Body of pancreas (tissue), 4 donors: ENCODE data around the gene STOX2. TPM values are rescaled to one million over a fixed set of nuclear protein-coding genes. Genes with fewer than 3 reads are reported as not detected.

Experiments used
- ATAC-seq: fragments of 150-250 bp; one replicate; pipeline ENCODE4 v1.9.1; 2016
- DNase-seq, 4 donors: peaks; one replicate each; pipeline ENCODE4 v3.0.0-alpha.2; 2019
- H3K27ac ChIP-seq, 4 donors: fragments of 200-600 bp; sonication (generic); 1 replicate in 3 of 4; 2 replicates in 1 of 4; pipeline versions ENCODE4 v1.5.1 to v1.6.1; 2016 to 2019; ENCODE audit warnings: mild to moderate bottlenecking in 1 of 4, mixed read lengths in 1 of 4, moderate library complexity in 1 of 4
- H3K27me3 ChIP-seq, 2 donors: fragments of 200-600 bp; sonication (generic); one replicate each; pipeline ENCODE4 v1.6.0; 2016; ENCODE audit warnings: mild to moderate bottlenecking in 1 of 2
- H3K36me3 ChIP-seq, 2 donors: fragments of 200-600 bp; sonication (generic); replicated peaks in 1 of 2; 2 replicates each; pipeline ENCODE4 v1.5.1; 2016; ENCODE audit warnings: low read depth in 2 of 2; ENCODE audit not compliant: insufficient read depth in 1 of 2
- H3K4me1 ChIP-seq: fragments of 200-600 bp; sonication (generic); one replicate; pipeline ENCODE4 v1.6.0; 2016
- H3K4me3 ChIP-seq, 2 donors: fragments of 200-600 bp; sonication (generic); 1 replicate in 1 of 2; 2 replicates in 1 of 2; pipeline ENCODE4 v1.5.1; 2016 to 2019
- H3K9me3 ChIP-seq, 3 donors: fragments of 200-600 bp; sonication (generic); 1 replicate in 2 of 3; 2 replicates in 1 of 3; pipeline ENCODE4 v1.5.1; 2016
- POLR2A ChIP-seq, 3 donors: fragments of 450-650 bp; IDR thresholded peaks; one replicate each; pipeline ENCODE4 v1.6.1; 2016; ENCODE audit warnings: antibody characterized with exemption in 3 of 3, mild to moderate bottlenecking in 2 of 3
- WGBS, 2 donors: methylation state at CpG; one replicate each; pipeline ENCODE4 v1.1.5; 2017; 5-methylcytosine and 5-hydroxymethylcytosine counted together
- intact Hi-C: fragments of 100-400 bp; cut with DNase I; formaldehyde crosslinking; loops from one replicate; pipeline ENCODE4 v1.15.1; 2023
- total RNA-seq, 2 donors: library from RNA; depleted of rRNA; stranded (reverse); fragments of >200 nt; gene quantifications; one replicate each; pipeline ENCODE4 v1.1.0, GENCODE V29; 2016
- TF ChIP-seq, protein P1 (sequence below), 7 experiments: fragments of 450-650 bp in 4 of 7; fragments of 200-600 bp in 3 of 7; sonication (generic) in 3 of 7; IDR thresholded peaks; one replicate each; pipeline ENCODE4 v1.5.1; 2016 to 2019; ENCODE audit warnings: antibody characterized with exemption in 7 of 7

The STOX2 gene
- total RNA-seq, 2 donors from 2014 or later, result 15.0 to 15.8 TPM

DNA sequence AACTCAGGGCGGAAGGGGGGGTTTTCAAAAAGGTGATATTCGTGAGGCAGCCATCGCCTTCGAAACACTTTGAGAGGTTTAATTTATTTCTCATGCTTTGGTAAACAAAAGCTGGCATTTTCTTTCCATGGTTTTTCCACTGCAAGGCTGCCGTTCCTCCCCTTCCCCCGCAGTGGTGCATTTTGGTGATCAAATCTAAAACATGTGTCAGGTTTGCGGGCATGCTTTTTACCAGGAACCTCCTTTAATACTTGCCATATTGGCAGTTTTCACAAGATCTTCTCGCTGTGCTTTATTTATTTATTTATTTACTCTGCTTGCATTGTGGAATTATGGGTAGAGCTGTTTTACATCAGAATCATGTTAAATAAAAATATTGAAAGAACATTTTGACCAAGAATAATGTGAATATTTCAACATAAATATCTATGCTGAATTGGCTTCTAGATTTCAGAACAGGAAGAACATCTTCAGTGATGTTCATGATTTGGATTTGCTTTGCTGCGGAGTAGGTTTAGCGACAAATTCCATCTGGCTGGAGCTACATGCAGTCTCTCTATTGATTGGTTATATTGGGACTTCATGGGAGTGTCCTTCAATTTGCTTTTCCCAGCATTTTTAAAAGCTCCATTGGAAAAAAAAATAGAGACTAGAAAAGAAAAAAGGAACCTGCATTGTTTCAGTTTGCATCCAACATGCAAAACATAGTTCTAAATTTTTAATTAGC lies 54.4 kb downstream of the STOX2 start:
- H3K4me3 ChIP-seq, result no peak overlapping the region
- intact Hi-C loops, result no loop called here
- ATAC-seq, result peak; percentile 6
- 63 to 74% methylated on average over 10 of the region's 10 CpGs for WGBS, 2 donors
- no peak for DNase-seq
- H3K9me3 ChIP-seq, result no peaks in the 10 kb centered on the region
- H3K36me3 ChIP-seq, result no peaks in the 10 kb centered on the region
- TF ChIP-seq POLR2A (IDR thresholded peaks at IDR 0.05), result no peak
- TF ChIP-seq, protein P1, sequence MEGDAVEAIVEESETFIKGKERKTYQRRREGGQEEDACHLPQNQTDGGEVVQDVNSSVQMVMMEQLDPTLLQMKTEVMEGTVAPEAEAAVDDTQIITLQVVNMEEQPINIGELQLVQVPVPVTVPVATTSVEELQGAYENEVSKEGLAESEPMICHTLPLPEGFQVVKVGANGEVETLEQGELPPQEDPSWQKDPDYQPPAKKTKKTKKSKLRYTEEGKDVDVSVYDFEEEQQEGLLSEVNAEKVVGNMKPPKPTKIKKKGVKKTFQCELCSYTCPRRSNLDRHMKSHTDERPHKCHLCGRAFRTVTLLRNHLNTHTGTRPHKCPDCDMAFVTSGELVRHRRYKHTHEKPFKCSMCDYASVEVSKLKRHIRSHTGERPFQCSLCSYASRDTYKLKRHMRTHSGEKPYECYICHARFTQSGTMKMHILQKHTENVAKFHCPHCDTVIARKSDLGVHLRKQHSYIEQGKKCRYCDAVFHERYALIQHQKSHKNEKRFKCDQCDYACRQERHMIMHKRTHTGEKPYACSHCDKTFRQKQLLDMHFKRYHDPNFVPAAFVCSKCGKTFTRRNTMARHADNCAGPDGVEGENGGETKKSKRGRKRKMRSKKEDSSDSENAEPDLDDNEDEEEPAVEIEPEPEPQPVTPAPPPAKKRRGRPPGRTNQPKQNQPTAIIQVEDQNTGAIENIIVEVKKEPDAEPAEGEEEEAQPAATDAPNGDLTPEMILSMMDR (IDR thresholded peaks at IDR 0.05), result no peak
- H3K27me3 ChIP-seq, result no peaks in the 10 kb centered on the region
- peaks cover 21% of the 10 kb centered on the region for H3K4me1 ChIP-seq
- H3K27ac ChIP-seq, result peak overlapping the region in 3 of 4 donors; percentile 15 to 64 (median 50)

DNA sequence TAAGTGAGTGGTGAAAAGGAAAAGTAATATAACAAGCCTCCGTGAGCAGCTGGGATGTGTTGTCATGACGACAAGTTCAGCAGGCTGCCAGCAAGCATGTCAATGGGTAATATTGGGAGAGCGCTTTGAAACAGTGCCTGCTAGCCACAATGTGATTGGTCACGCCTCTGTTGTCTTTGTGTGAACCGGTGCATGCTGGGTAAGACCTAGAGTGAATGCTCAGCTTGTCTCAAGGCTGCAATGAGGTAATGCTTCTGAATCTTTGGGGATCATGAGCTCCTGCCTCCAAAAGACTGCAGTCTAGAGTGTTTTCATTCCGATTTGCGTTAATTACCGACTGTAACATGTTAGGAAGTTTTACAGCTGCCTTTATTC lies 54.9 kb downstream of the STOX2 start:
- Histone ChIP-seq H3K36me3 (no peaks in the 10 kb centered on the region), H3K27me3 (no peaks in the 10 kb centered on the region), H3K27ac (peak overlapping the region; percentile 15 to 64 (median 51)), H3K4me1 (peaks cover 27% of the 10 kb centered on the region), H3K9me3 (no peaks in the 10 kb centered on the region), H3K4me3 (no peak overlapping the region)
- 34 to 45% methylated on average over 7 to 8 of the region's 8 CpGs for WGBS, 2 donors
- intact Hi-C loops, result no loop called here
- peak in 1 of 3 donors; percentile 22 for TF ChIP-seq POLR2A (IDR thresholded peaks at IDR 0.05)
- TF ChIP-seq, protein P1 (IDR thresholded peaks at IDR 0.05), result no peak
- ATAC-seq, result peak; percentile 98
- DNase-seq, result peak; percentile 71 to 93 (median 92)

DNA sequence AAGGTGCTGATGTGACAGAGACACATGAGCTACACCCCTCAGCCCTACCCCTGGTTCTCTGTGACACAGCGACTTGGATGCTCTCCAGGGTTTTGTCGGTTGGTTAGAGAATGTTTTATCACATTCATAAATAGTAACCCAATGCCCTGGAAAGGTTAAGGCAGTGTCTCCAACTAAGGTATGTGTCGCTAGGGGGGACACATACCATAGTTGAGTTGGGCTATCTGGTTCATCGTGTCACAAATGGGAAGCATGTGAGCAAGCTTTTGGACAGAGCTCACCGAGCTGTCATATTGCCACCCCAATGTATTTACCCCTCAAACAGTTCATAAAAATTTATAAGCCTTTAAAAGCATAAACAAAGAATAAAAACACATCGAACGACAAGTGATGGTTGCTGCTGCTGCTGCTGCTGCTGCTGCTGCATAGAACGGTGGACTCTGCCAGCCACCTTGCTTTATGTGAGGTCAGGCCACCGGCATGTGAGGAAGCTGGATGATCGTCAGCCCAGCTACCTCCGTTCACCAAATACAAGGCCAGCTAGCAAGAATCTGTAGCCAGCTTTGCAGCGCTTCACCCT lies 55.9 kb downstream of the STOX2 start:
- no peak for TF ChIP-seq POLR2A (IDR thresholded peaks at IDR 0.05)
- TF ChIP-seq, protein P1 (IDR thresholded peaks at IDR 0.05), result no peak
- DNase-seq, result peak in 2 of 4 donors; percentile 19 to 26
- 53 to 65% methylated on average over 12 of the region's 12 CpGs for WGBS, 2 donors

DNA sequence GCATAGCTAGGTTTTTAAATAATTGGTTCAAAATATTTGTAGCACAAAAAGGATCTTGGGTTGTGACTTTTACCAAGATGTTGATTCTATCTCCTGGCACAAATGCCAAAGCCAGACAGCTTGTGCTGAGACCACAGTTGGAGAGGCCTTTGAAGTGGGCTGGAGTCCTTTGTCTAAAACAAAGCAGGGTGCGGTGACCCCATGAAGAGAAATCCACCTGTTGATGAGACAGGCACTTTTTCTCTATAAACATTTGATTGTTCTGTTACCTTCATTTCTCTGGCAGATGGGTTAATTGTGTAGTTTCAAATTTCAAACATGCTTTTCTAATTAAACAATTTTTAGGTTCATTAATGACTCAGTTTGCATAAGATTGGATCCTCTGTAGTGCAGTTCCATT lies 56.7 kb downstream of the STOX2 start:
- no peaks in the 10 kb centered on the region for H3K9me3 ChIP-seq
- H3K4me1 ChIP-seq, result peaks cover 28% of the 10 kb centered on the region
- no peak overlapping the region for H3K4me3 ChIP-seq
- no peaks in the 10 kb centered on the region for H3K27me3 ChIP-seq
- H3K27ac ChIP-seq, result no peak overlapping the region
- 56 to 94% methylated on average over 1 of the region's 1 CpG for WGBS, 2 donors
- intact Hi-C loops, result no loop called here
- no peaks in the 10 kb centered on the region for H3K36me3 ChIP-seq
- ATAC-seq, result no peak
- DNase-seq, result no peak
- no peak for TF ChIP-seq POLR2A (IDR thresholded peaks at IDR 0.05)
- TF ChIP-seq, protein P1 (IDR thresholded peaks at IDR 0.05), result no peak

More for the DNA sequence above, 55.9 kb downstream of the STOX2 start:
- no peak for ATAC-seq
- peak overlapping the region in 2 of 4 donors; percentile 50 to 52 for H3K27ac ChIP-seq
- no peaks in the 10 kb centered on the region for H3K27me3 ChIP-seq
- H3K9me3 ChIP-seq, result no peaks in the 10 kb centered on the region
- no peak overlapping the region for H3K4me3 ChIP-seq
- intact Hi-C loops, result no loop called here
- H3K36me3 ChIP-seq, result no peaks in the 10 kb centered on the region
- H3K4me1 ChIP-seq, result peaks cover 28% of the 10 kb centered on the region
